Large intestine (tissue), 3 donors: ENCODE measurements around the gene ATP8A2. TPM values are rescaled to one million over a fixed set of nuclear protein-coding genes. Genes with fewer than 3 reads are reported as not detected.
"Not testable (repeated sequence)": the region's sequence is repeated elsewhere in the genome, so short reads cannot be mapped to it uniquely, and the experiment has no call there.

Experiments used
- DNase-seq, 2 donors: peaks; one replicate each; pipeline versions ENCODE4 v3.0.0 to v3.0.0-alpha.2; 2013
- H3K27ac ChIP-seq: one replicate; pipeline ENCODE4 v1.5.1; 2013; ENCODE audit warnings: low read length
- H3K27me3 ChIP-seq: 2 replicates; pipeline ENCODE4 v1.6.1; 2013; ENCODE audit warnings: low read length; ENCODE audit not compliant: control insufficient read depth, insufficient read depth
- H3K36me3 ChIP-seq: 2 replicates; pipeline ENCODE4 v1.6.1; 2013; ENCODE audit warnings: low read length; ENCODE audit not compliant: control insufficient read depth, insufficient read depth
- H3K4me1 ChIP-seq: one replicate; pipeline ENCODE4 v1.6.1; 2013; ENCODE audit warnings: low read length; ENCODE audit not compliant: control insufficient read depth, insufficient read depth
- H3K4me3 ChIP-seq: one replicate; pipeline ENCODE4 v1.5.1; 2013; ENCODE audit warnings: low read length
- H3K9me3 ChIP-seq: one replicate; pipeline ENCODE4 v1.6.1; 2013; ENCODE audit warnings: mild to moderate bottlenecking, low read depth, low read length, moderate library complexity; ENCODE audit not compliant: control insufficient read depth
- WGBS: methylation state at CpG from one replicate; pipeline ENCODE4 v1.1.5; 2013; ENCODE audit warnings: low lambda C conversion rate; ENCODE audit not compliant: insufficient coverage; 5-methylcytosine and 5-hydroxymethylcytosine counted together
- polyA plus RNA-seq: library from polyadenylated mRNA; unstranded; fragments of 120-200 nt; gene quantifications from one replicate; pipeline ENCODE4 v1.2.1, GENCODE V29; 2013

Gene ATP8A2
- polyA plus RNA-seq, 1 donor: 2.3 TPM

GRCh38 chr13:26068372-26068771 lies 696.6 kb downstream of the ATP8A2 start:
- not testable (repeated sequence) for DNase-seq, H3K9me3 ChIP-seq, H3K4me1 ChIP-seq, H3K4me3 ChIP-seq, H3K27me3 ChIP-seq, H3K36me3 ChIP-seq, H3K27ac ChIP-seq
- no CpG with 5 or more reads among the region's 2 CpGs for WGBS

GRCh38 chr13:26069642-26070041 lies 697.9 kb downstream of the ATP8A2 start:
- DNase-seq, H3K36me3 ChIP-seq, H3K9me3 ChIP-seq, H3K27ac ChIP-seq, H3K27me3 ChIP-seq, H3K4me3 ChIP-seq, H3K4me1 ChIP-seq: not testable (repeated sequence)
- no CpG with 5 or more reads among the region's 8 CpGs for WGBS

- WGBS: no CpG with 5 or more reads among the region's 2 CpGs
- Histone ChIP-seq H3K9me3 (no peaks in the 10 kb centered on the region), H3K36me3 (no peaks in the 10 kb centered on the region)
Measured at GRCh38 chr13:26071691-26072090, 699.9 kb downstream of the ATP8A2 start.

GRCh38 chr13:26072335-26072734 lies 700.6 kb downstream of the ATP8A2 start:
- not testable (repeated sequence) for H3K36me3 ChIP-seq, H3K4me1 ChIP-seq, H3K27me3 ChIP-seq, H3K27ac ChIP-seq, H3K9me3 ChIP-seq, DNase-seq, H3K4me3 ChIP-seq
- no CpG with 5 or more reads among the region's 7 CpGs for WGBS

More at GRCh38 chr13:26071691-26072090, 699.9 kb downstream of the ATP8A2 start:
- Histone ChIP-seq H3K27me3 (no peaks in the 10 kb centered on the region), H3K4me3 (no peak overlapping the region), H3K4me1 (no peaks in the 10 kb centered on the region), H3K27ac (no peak overlapping the region)
- no peak for DNase-seq

- no peaks in the 10 kb centered on the region for H3K4me1 ChIP-seq
- H3K4me3 ChIP-seq: no peak overlapping the region
- WGBS: no CpG with 5 or more reads among the region's 16 CpGs
- no peak overlapping the region for H3K27ac ChIP-seq
- no peaks in the 10 kb centered on the region for H3K9me3 ChIP-seq
- H3K36me3 ChIP-seq: no peaks in the 10 kb centered on the region
- no peaks in the 10 kb centered on the region for H3K27me3 ChIP-seq
- no peak for DNase-seq
Measured at GRCh38 chr13:26074706-26075105, 702.9 kb downstream of the ATP8A2 start.

Other genes with a start within 250 kb of the ATP8A2 start
- 0.39 TPM for gene AMER2, start 199.7 kb upstream of the ATP8A2 start, polyA plus RNA-seq
- 13.9 TPM for gene MTMR6, start 84.5 kb upstream of the ATP8A2 start, polyA plus RNA-seq
- gene NUP58, start 70.3 kb upstream of the ATP8A2 start, polyA plus RNA-seq: 33.6 TPM